ENCODE data around the gene CTNND2.

DNA sequence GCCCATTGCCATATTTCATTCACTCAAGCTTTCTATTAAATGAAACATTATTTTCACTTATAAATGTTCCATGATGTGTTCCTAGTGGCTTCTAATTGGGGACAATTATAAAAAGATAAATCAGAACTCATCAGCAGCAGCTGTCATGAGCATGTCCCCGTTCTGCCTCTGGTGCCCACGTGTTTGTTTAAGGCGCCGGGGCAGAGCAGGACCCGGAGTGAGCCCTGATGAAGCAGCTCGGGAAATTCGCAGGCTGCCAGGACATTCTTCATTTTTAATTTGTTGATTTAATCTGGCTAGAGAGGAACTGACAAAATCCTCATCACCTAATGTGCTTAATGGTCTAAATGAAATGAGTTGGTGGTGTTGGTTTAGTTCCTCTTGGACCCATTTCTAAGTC, 475.0 kb downstream of the CTNND2 start:
- TF ChIP-seq, protein P1, sequence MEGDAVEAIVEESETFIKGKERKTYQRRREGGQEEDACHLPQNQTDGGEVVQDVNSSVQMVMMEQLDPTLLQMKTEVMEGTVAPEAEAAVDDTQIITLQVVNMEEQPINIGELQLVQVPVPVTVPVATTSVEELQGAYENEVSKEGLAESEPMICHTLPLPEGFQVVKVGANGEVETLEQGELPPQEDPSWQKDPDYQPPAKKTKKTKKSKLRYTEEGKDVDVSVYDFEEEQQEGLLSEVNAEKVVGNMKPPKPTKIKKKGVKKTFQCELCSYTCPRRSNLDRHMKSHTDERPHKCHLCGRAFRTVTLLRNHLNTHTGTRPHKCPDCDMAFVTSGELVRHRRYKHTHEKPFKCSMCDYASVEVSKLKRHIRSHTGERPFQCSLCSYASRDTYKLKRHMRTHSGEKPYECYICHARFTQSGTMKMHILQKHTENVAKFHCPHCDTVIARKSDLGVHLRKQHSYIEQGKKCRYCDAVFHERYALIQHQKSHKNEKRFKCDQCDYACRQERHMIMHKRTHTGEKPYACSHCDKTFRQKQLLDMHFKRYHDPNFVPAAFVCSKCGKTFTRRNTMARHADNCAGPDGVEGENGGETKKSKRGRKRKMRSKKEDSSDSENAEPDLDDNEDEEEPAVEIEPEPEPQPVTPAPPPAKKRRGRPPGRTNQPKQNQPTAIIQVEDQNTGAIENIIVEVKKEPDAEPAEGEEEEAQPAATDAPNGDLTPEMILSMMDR (IDR thresholded peaks at IDR 0.05; ENCODE audit: borderline replicate concordance, extremely low read depth, low read length, poor library complexity, severe bottlenecking) = no peak
- TF ChIP-seq EZH2 (IDR thresholded peaks at IDR 0.05; ENCODE audit: borderline replicate concordance, low read depth, low read length, severe bottlenecking) = no peak

Data from DND-41 (cell line).